Liver (tissue), 9 donors: Measurements from ENCODE around the gene MRPL21. TPM values are rescaled to one million over a fixed set of nuclear protein-coding genes. Genes with fewer than 3 reads are reported as not detected.

Experiments used
- DNase-seq: peaks from one replicate; pipeline ENCODE4 v3.0.0-alpha.2; 2017; ENCODE audit warnings: low spot score
- H3K27ac ChIP-seq, 2 donors: one replicate each; pipeline ENCODE4 v1.7.0; 2013; ENCODE audit warnings: inconsistent platforms in 2 of 2, low read length in 2 of 2, control low read depth in 1 of 2, low read depth in 1 of 2, mild to moderate bottlenecking in 1 of 2
- H3K27me3 ChIP-seq, 4 donors: one replicate each; pipeline versions ENCODE4 v1.6.1 to v1.7.0; 2013; ENCODE audit warnings: low read length in 3 of 4, inconsistent platforms in 1 of 4, mild to moderate bottlenecking in 1 of 4, moderate library complexity in 1 of 4; ENCODE audit not compliant: control insufficient read depth in 4 of 4, insufficient read depth in 4 of 4
- H3K36me3 ChIP-seq, 4 donors: one replicate each; pipeline versions ENCODE4 v1.6.1 to v1.7.0; 2013; ENCODE audit warnings: low read length in 3 of 4, mild to moderate bottlenecking in 3 of 4, low read depth in 1 of 4, moderate library complexity in 1 of 4; ENCODE audit not compliant: control insufficient read depth in 4 of 4, insufficient read depth in 3 of 4
- H3K4me1 ChIP-seq, 4 donors: one replicate each; pipeline versions ENCODE4 v1.6.1 to v1.7.0; 2013; ENCODE audit warnings: low read length in 3 of 4, mild to moderate bottlenecking in 3 of 4, moderate library complexity in 1 of 4; ENCODE audit not compliant: control insufficient read depth in 4 of 4, insufficient read depth in 4 of 4
- H3K4me3 ChIP-seq, 3 donors: one replicate each; pipeline versions ENCODE4 v1.6.1 to v1.7.0; 2013; ENCODE audit warnings: low read length in 3 of 3, control low read depth in 1 of 3, low read depth in 1 of 3, mild to moderate bottlenecking in 1 of 3
- H3K9ac ChIP-seq, 2 donors: one replicate each; pipeline ENCODE4 v1.7.0; 2013; ENCODE audit warnings: low read length in 2 of 2, mild to moderate bottlenecking in 2 of 2, moderate library complexity in 2 of 2, control low read depth in 1 of 2, low read depth in 1 of 2
- H3K9me3 ChIP-seq, 4 donors: one replicate each; pipeline versions ENCODE4 v1.6.1 to v1.7.0; 2013; ENCODE audit warnings: low read length in 3 of 4; ENCODE audit not compliant: control insufficient read depth in 4 of 4
- ATF3 ChIP-seq: IDR thresholded peaks from 2 replicates; pipeline ENCODE4 v1.6.1; 2016; ENCODE audit warnings: antibody characterized with exemption
- EGR1 ChIP-seq, 2 donors: IDR thresholded peaks; 2 replicates each; pipeline ENCODE4 v1.6.1; 2016 to 2018; ENCODE audit warnings: antibody characterized with exemption in 2 of 2, low read depth in 2 of 2
- FOXA1 ChIP-seq: IDR thresholded peaks from 2 replicates; pipeline ENCODE4 v1.6.1; 2016; ENCODE audit warnings: antibody characterized with exemption
- FOXA2 ChIP-seq: IDR thresholded peaks from 2 replicates; pipeline ENCODE4 v1.6.1; 2016; ENCODE audit warnings: antibody characterized with exemption
- GABPA ChIP-seq, 2 donors: IDR thresholded peaks in 1 of 2; conservative IDR thresholded peaks in 1 of 2; 2 replicates each; pipeline ENCODE4 v1.6.1; 2016; ENCODE audit warnings: antibody characterized with exemption in 2 of 2, mild to moderate bottlenecking in 1 of 2, moderate library complexity in 1 of 2
- HNF4A ChIP-seq, 2 donors: conservative IDR thresholded peaks; 2 replicates each; pipeline ENCODE4 v1.6.1; 2016; ENCODE audit warnings: antibody characterized with exemption in 2 of 2, mild to moderate bottlenecking in 2 of 2
- HNF4G ChIP-seq: IDR thresholded peaks from 2 replicates; pipeline ENCODE4 v1.6.1; 2016; ENCODE audit warnings: antibody characterized with exemption
- JUND ChIP-seq, 2 donors: IDR thresholded peaks; 2 replicates each; pipeline ENCODE4 v1.6.1; 2016; ENCODE audit warnings: antibody characterized with exemption in 2 of 2
- NR2F2 ChIP-seq: IDR thresholded peaks from 2 replicates; pipeline ENCODE4 v1.6.1; 2016; ENCODE audit warnings: antibody characterized with exemption
- RAD21 ChIP-seq, 2 donors: IDR thresholded peaks; 2 replicates each; pipeline ENCODE4 v1.6.1; 2016; ENCODE audit warnings: antibody characterized with exemption in 2 of 2, mild to moderate bottlenecking in 2 of 2
- RXRA ChIP-seq, 2 donors: IDR thresholded peaks; 2 replicates each; pipeline ENCODE4 v1.6.1; 2017 to 2018; ENCODE audit warnings: antibody characterized with exemption in 2 of 2, mild to moderate bottlenecking in 1 of 2
- SP1 ChIP-seq: IDR thresholded peaks from 2 replicates; pipeline ENCODE4 v1.6.1; 2018; ENCODE audit warnings: antibody characterized with exemption, mild to moderate bottlenecking
- TAF1 ChIP-seq: conservative IDR thresholded peaks from 2 replicates; pipeline ENCODE4 v1.6.1; 2016; ENCODE audit warnings: antibody characterized with exemption, mild to moderate bottlenecking
- YY1 ChIP-seq: IDR thresholded peaks from 2 replicates; pipeline ENCODE4 v1.6.1; 2016; ENCODE audit warnings: antibody characterized with exemption, mild to moderate bottlenecking
- WGBS: extraction: QIAGEN DNeasy Blood & Tissue Kit; methylation state at CpG from one replicate; pipeline ENCODE4 v1.1.7; 2013; 5-methylcytosine and 5-hydroxymethylcytosine counted together
- polyA plus RNA-seq, 2 donors: library from polyadenylated mRNA; stranded (reverse) in 1 of 2; unstranded in 1 of 2; fragments of 200-250 nt in 1 of 2; fragments of >200 nt in 1 of 2; fragmentation: Nextera tagmentation in 1 of 2; extraction: Ambion mirVana in 1 of 2; gene quantifications; one replicate each; pipeline versions ENCODE4 v1.2.1 to v1.2.3, GENCODE V29; 2013 to 2015
- total RNA-seq, 2 donors: library from RNA; depleted of rRNA; stranded (reverse); fragments of >200 nt; gene quantifications; one replicate each; pipeline ENCODE4 v1.2.3, GENCODE V29; 2014
- TF ChIP-seq, protein P1 (sequence below): IDR thresholded peaks from 2 replicates; pipeline ENCODE4 v1.6.1; 2016; ENCODE audit warnings: antibody characterized with exemption
- TF ChIP-seq, protein P2 (sequence below): IDR thresholded peaks from 2 replicates; pipeline ENCODE4 v1.6.1; 2016; ENCODE audit warnings: antibody characterized with exemption, mild to moderate bottlenecking
- TF ChIP-seq, protein P3 (sequence below): IDR thresholded peaks from 2 replicates; pipeline ENCODE4 v1.6.1; 2016; ENCODE audit warnings: antibody characterized with exemption
- TF ChIP-seq, protein P4 (sequence below): fragments of 150-350 bp; IDR thresholded peaks from 2 replicates; pipeline ENCODE4 v1.5.1; 2017; ENCODE audit warnings: improper control_type of control experiment, low read depth, low read length; ENCODE audit not compliant: missing input control
- donor health status: healthy.
- donor health status: healthy.
- donor health status: healthy.
- donor health status: healthy.
- donor health status: healthy.

MRPL21 gene
- total and polyA plus RNA-seq, 4 donors: 22.3 to 76.8 (median 35.4) TPM

DNA sequence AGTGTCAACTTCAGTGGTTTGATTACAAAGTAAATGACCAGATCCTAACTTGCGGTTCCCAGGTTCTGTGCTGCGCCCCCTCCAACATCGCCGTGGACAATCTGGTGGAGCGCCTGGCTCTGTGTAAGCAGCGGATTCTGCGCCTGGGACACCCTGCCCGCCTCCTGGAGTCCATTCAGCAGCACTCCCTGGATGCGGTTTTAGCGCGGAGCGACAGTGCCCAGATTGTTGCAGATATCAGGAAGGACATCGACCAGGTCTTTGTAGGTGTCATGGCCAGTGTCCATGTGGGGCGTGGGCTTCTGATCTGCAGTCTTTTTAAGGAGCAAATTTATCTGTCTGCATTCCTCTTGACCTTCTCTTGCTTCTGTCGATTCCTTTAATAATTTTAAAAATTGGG is 11.1 kb upstream of the MRPL21 start:
- no peak for DNase-seq
- Histone ChIP-seq H3K27ac (no peak overlapping the region), H3K4me3 (no peak overlapping the region), H3K9me3 (no peaks in the 10 kb centered on the region), H3K36me3 (peaks cover 14 to 73% (median 51%) of the 10 kb centered on the region in 4 donors), H3K27me3 (no peaks in the 10 kb centered on the region), H3K4me1 (no peaks in the 10 kb centered on the region), H3K9ac (no peak overlapping the region)
- TF ChIP-seq YY1: no peak
- TF ChIP-seq HNF4A (conservative IDR thresholded peaks at IDR 0.05): no peak
- no peak for TF ChIP-seq NR2F2
- no peak for TF ChIP-seq TAF1
- TF ChIP-seq, protein P1, sequence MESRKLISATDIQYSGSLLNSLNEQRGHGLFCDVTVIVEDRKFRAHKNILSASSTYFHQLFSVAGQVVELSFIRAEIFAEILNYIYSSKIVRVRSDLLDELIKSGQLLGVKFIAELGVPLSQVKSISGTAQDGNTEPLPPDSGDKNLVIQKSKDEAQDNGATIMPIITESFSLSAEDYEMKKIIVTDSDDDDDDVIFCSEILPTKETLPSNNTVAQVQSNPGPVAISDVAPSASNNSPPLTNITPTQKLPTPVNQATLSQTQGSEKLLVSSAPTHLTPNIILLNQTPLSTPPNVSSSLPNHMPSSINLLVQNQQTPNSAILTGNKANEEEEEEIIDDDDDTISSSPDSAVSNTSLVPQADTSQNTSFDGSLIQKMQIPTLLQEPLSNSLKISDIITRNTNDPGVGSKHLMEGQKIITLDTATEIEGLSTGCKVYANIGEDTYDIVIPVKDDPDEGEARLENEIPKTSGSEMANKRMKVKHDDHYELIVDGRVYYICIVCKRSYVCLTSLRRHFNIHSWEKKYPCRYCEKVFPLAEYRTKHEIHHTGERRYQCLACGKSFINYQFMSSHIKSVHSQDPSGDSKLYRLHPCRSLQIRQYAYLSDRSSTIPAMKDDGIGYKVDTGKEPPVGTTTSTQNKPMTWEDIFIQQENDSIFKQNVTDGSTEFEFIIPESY: no peak
- no peak for TF ChIP-seq FOXA1
- no peak for TF ChIP-seq EGR1 (IDR thresholded peaks at IDR 0.05; ENCODE audit: low read depth in 2 of 2)
- TF ChIP-seq ATF3: no peak
- no peak for TF ChIP-seq SP1
- no peak for TF ChIP-seq RXRA (IDR thresholded peaks at IDR 0.05)
- TF ChIP-seq, protein P2, sequence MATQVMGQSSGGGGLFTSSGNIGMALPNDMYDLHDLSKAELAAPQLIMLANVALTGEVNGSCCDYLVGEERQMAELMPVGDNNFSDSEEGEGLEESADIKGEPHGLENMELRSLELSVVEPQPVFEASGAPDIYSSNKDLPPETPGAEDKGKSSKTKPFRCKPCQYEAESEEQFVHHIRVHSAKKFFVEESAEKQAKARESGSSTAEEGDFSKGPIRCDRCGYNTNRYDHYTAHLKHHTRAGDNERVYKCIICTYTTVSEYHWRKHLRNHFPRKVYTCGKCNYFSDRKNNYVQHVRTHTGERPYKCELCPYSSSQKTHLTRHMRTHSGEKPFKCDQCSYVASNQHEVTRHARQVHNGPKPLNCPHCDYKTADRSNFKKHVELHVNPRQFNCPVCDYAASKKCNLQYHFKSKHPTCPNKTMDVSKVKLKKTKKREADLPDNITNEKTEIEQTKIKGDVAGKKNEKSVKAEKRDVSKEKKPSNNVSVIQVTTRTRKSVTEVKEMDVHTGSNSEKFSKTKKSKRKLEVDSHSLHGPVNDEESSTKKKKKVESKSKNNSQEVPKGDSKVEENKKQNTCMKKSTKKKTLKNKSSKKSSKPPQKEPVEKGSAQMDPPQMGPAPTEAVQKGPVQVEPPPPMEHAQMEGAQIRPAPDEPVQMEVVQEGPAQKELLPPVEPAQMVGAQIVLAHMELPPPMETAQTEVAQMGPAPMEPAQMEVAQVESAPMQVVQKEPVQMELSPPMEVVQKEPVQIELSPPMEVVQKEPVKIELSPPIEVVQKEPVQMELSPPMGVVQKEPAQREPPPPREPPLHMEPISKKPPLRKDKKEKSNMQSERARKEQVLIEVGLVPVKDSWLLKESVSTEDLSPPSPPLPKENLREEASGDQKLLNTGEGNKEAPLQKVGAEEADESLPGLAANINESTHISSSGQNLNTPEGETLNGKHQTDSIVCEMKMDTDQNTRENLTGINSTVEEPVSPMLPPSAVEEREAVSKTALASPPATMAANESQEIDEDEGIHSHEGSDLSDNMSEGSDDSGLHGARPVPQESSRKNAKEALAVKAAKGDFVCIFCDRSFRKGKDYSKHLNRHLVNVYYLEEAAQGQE: no peak
- TF ChIP-seq FOXA2: no peak
- no peak for TF ChIP-seq JUND (IDR thresholded peaks at IDR 0.05)
- 96% methylated on average over 15 of the region's 15 CpGs for WGBS

GRCh38 chr11:68913188-68913587 is 9.6 kb upstream of the MRPL21 start:
- no peaks in the 10 kb centered on the region for H3K27me3 ChIP-seq
- TF ChIP-seq JUND (IDR thresholded peaks at IDR 0.05) (no peak), YY1 (no peak)
- peaks cover 14 to 72% (median 52%) of the 10 kb centered on the region in 4 donors for H3K36me3 ChIP-seq
- no peak overlapping the region for H3K4me3 ChIP-seq
- H3K9ac ChIP-seq: no peak overlapping the region
- no peak for DNase-seq
- no peak overlapping the region for H3K27ac ChIP-seq
- H3K9me3 ChIP-seq: no peaks in the 10 kb centered on the region
- no peaks in the 10 kb centered on the region for H3K4me1 ChIP-seq
- WGBS: 91% methylated on average over 5 of the region's 5 CpGs

DNA sequence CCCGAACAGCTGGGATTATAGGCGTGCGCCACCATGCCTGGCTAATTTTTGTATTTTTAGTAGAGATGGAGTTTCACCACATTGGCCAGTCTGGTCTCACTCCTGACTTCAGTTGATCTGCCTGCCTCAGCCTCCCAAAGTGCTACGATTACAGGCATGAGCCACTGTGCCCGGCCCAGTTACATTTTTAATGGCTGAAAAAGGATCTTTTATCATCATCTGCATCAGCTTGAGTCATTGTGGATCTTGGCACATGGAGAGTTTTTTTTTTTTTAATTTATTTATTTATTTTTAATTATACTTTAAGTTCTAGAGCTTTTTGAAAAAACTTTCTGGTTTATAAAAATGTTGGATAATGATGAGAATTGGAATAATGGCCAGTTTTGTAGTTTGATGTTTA is 8.6 kb upstream of the MRPL21 start:
- no peaks in the 10 kb centered on the region for H3K27me3 ChIP-seq
- 96% methylated on average over 5 of the region's 5 CpGs for WGBS
- no peak for DNase-seq
- no peak overlapping the region for H3K4me3 ChIP-seq
- no peak overlapping the region for H3K9ac ChIP-seq
- no peaks in the 10 kb centered on the region for H3K9me3 ChIP-seq
- H3K27ac ChIP-seq: no peak overlapping the region
- peaks cover 13 to 68% (median 47%) of the 10 kb centered on the region in 4 donors for H3K36me3 ChIP-seq
- H3K4me1 ChIP-seq: no peaks in the 10 kb centered on the region
- no peak for TF ChIP-seq JUND (IDR thresholded peaks at IDR 0.05)
- no peak for TF ChIP-seq NR2F2
- TF ChIP-seq GABPA (IDR thresholded peaks at IDR 0.05 in 1 of 2, conservative IDR thresholded peaks at IDR 0.05 in 1 of 2): no peak
- TF ChIP-seq, protein P3, sequence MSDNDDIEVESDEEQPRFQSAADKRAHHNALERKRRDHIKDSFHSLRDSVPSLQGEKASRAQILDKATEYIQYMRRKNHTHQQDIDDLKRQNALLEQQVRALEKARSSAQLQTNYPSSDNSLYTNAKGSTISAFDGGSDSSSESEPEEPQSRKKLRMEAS: no peak
- TF ChIP-seq EGR1 (IDR thresholded peaks at IDR 0.05; ENCODE audit: low read depth in 2 of 2): no peak
- no peak for TF ChIP-seq ATF3
- TF ChIP-seq, protein P4, sequence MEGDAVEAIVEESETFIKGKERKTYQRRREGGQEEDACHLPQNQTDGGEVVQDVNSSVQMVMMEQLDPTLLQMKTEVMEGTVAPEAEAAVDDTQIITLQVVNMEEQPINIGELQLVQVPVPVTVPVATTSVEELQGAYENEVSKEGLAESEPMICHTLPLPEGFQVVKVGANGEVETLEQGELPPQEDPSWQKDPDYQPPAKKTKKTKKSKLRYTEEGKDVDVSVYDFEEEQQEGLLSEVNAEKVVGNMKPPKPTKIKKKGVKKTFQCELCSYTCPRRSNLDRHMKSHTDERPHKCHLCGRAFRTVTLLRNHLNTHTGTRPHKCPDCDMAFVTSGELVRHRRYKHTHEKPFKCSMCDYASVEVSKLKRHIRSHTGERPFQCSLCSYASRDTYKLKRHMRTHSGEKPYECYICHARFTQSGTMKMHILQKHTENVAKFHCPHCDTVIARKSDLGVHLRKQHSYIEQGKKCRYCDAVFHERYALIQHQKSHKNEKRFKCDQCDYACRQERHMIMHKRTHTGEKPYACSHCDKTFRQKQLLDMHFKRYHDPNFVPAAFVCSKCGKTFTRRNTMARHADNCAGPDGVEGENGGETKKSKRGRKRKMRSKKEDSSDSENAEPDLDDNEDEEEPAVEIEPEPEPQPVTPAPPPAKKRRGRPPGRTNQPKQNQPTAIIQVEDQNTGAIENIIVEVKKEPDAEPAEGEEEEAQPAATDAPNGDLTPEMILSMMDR: no peak
- no peak for TF ChIP-seq HNF4A (conservative IDR thresholded peaks at IDR 0.05)
- no peak for TF ChIP-seq RXRA (IDR thresholded peaks at IDR 0.05)
- no peak for TF ChIP-seq TAF1
- TF ChIP-seq HNF4G: no peak
- TF ChIP-seq YY1: no peak
- no peak for TF ChIP-seq FOXA2
- no peak for TF ChIP-seq FOXA1
- no peak for TF ChIP-seq RAD21 (IDR thresholded peaks at IDR 0.05)
- TF ChIP-seq SP1: no peak
